ENCODE data around the gene PARD3. TPM values are rescaled to one million over a fixed set of nuclear protein-coding genes. Genes with fewer than 3 reads are reported as not detected.
A peak's percentile ranks its signal among the peaks of the same experiment; 100 is the strongest.

PARD3 gene
- total RNA-seq, 1 donor from 2014 or later, result 26.0 TPM

GRCh38 chr10:34528320-34528719 lies 286.8 kb downstream of the PARD3 start:
- Mint-ChIP-seq H3K27me3 (ENCODE audit: low read depth) (no peaks in the 10 kb centered on the region), H3K36me3 (ENCODE audit: low read depth) (peaks cover 4% of the 10 kb centered on the region), H3K9me3 (ENCODE audit: low read depth) (peaks cover 20% of the 10 kb centered on the region), H3K4me3 (ENCODE audit: unreplicated experiment) (no peak overlapping the region), H3K27ac (ENCODE audit: unreplicated experiment) (peak overlapping the region; percentile 80), H3K4me1 (ENCODE audit: low read depth) (peaks cover 31% of the 10 kb centered on the region)
- DNase-seq (ENCODE audit: low spot score), result no peak
- TF ChIP-seq CTCF (IDR thresholded peaks at IDR 0.05), result no peak

- Mint-ChIP-seq H3K4me3 (ENCODE audit: unreplicated experiment) (no peak overlapping the region), H3K27me3 (ENCODE audit: low read depth) (no peaks in the 10 kb centered on the region), H3K36me3 (ENCODE audit: low read depth) (peaks cover 4% of the 10 kb centered on the region), H3K4me1 (ENCODE audit: low read depth) (peaks cover 34% of the 10 kb centered on the region), H3K9me3 (ENCODE audit: low read depth) (peaks cover 18% of the 10 kb centered on the region), H3K27ac (ENCODE audit: unreplicated experiment) (peak overlapping the region; percentile 62)
- TF ChIP-seq CTCF (IDR thresholded peaks at IDR 0.05), result peak; percentile 72
- DNase-seq (ENCODE audit: low spot score), result no peak
These were observed 288.1 kb downstream of the PARD3 start for GRCh38 chr10:34526758-34527730.

GRCh38 chr10:34526186-34526585 lies 288.9 kb downstream of the PARD3 start:
- H3K4me1 Mint-ChIP-seq (ENCODE audit: low read depth), result peaks cover 34% of the 10 kb centered on the region
- no peaks in the 10 kb centered on the region for H3K27me3 Mint-ChIP-seq (ENCODE audit: low read depth)
- H3K27ac Mint-ChIP-seq (ENCODE audit: unreplicated experiment), result peak overlapping the region; percentile 62
- no peak overlapping the region for H3K4me3 Mint-ChIP-seq (ENCODE audit: unreplicated experiment)
- peaks cover 9% of the 10 kb centered on the region for H3K9me3 Mint-ChIP-seq (ENCODE audit: low read depth)
- no peaks in the 10 kb centered on the region for H3K36me3 Mint-ChIP-seq (ENCODE audit: low read depth)
- no peak for TF ChIP-seq CTCF (IDR thresholded peaks at IDR 0.05)
- DNase-seq (ENCODE audit: low spot score), result no peak

- no peak for DNase-seq (ENCODE audit: low spot score)
- Mint-ChIP-seq H3K27ac (ENCODE audit: unreplicated experiment) (no peak overlapping the region), H3K36me3 (ENCODE audit: low read depth) (no peaks in the 10 kb centered on the region), H3K4me3 (ENCODE audit: unreplicated experiment) (no peak overlapping the region), H3K27me3 (ENCODE audit: low read depth) (no peaks in the 10 kb centered on the region), H3K4me1 (ENCODE audit: low read depth) (peaks cover 34% of the 10 kb centered on the region), H3K9me3 (ENCODE audit: low read depth) (peaks cover 3% of the 10 kb centered on the region)
- TF ChIP-seq CTCF (IDR thresholded peaks at IDR 0.05), result no peak
These were observed 290.6 kb downstream of the PARD3 start for GRCh38 chr10:34524369-34525091.

- no peak overlapping the region for H3K27ac Mint-ChIP-seq (ENCODE audit: unreplicated experiment)
- TF ChIP-seq CTCF (IDR thresholded peaks at IDR 0.05), result no peak
- H3K36me3 Mint-ChIP-seq (ENCODE audit: low read depth), result no peaks in the 10 kb centered on the region
- no peak for DNase-seq (ENCODE audit: low spot score)
- no peaks in the 10 kb centered on the region for H3K27me3 Mint-ChIP-seq (ENCODE audit: low read depth)
- no peak overlapping the region for H3K4me3 Mint-ChIP-seq (ENCODE audit: unreplicated experiment)
- H3K4me1 Mint-ChIP-seq (ENCODE audit: low read depth), result peaks cover 26% of the 10 kb centered on the region
- H3K9me3 Mint-ChIP-seq (ENCODE audit: low read depth), result peaks cover 3% of the 10 kb centered on the region
These were observed 291.9 kb downstream of the PARD3 start for GRCh38 chr10:34523017-34523767.

All from chondrocyte (in vitro differentiated cells).